A549 (cell line): ENCODE measurements around the gene CNTNAP2. TPM values are rescaled to one million over a fixed set of nuclear protein-coding genes. Genes with fewer than 3 reads are reported as not detected.

ENCODE experiments used
- ATAC-seq, 2 experiments: fragments of 200-7000 bp in 1 of 2; fragments of >200 bp in 1 of 2; cut with Nextera tagmentation in 1 of 2; cut with Tn5 transposase in 1 of 2; 3 replicates each; pipeline versions ENCODE4 v1.8.0 to v1.9.1; 2018 to 2020; ENCODE audit warnings: mild to moderate bottlenecking in 1 of 2, moderate library complexity in 1 of 2
- CTCF ChIA-PET: fragments of 300-600 bp; sonication (Branson Sonifier 250); formaldehyde crosslinking; extraction: SDS; loops from one replicate; lab custom pipeline; 2021; ENCODE audit warnings: antibody characterized with exemption, inconsistent platforms; lab: Yijun Ruan, JAX
- POLR2A ChIA-PET: fragments of 350-600 bp; formaldehyde crosslinking; extraction: SDS; loops from one replicate; lab custom pipeline; 2021; ENCODE audit warnings: antibody characterized with exemption, inconsistent platforms; lab: Yijun Ruan, JAX
- DNase-seq, 2 experiments: peaks; one replicate each; pipeline versions ENCODE4 v3.0.0 to v3.0.0-alpha.2; 2011 to 2016; ENCODE audit warnings: low read depth in 1 of 2, low spot score in 1 of 2
- FAIRE-seq: peaks from 2 replicates; lab custom pipeline; 2011; peaks lifted over from hg19 to GRCh38; lab: Jason Lieb, UNC
- H3K27ac ChIP-seq, 2 experiments: fragments of >200 bp; sonication (Bioruptor Twin); formaldehyde crosslinking; 3 replicates each; pipeline ENCODE4 v1.5.1; 2016 to 2017
- H3K4me1 ChIP-seq: fragments of >200 bp; sonication (Bioruptor Twin); formaldehyde crosslinking; 3 replicates; pipeline ENCODE4 v1.6.1; 2016
- H3K4me2 ChIP-seq: fragments of >200 bp; sonication (Bioruptor Twin); formaldehyde crosslinking; 3 replicates; pipeline ENCODE4 v1.6.1; 2016
- H3K4me3 ChIP-seq: fragments of >200 bp; sonication (Bioruptor Twin); formaldehyde crosslinking; 3 replicates; pipeline ENCODE4 v1.5.1; 2016
- H3K9me3 ChIP-seq: fragments of >200 bp; sonication (Bioruptor Twin); formaldehyde crosslinking; 3 replicates; pipeline ENCODE4 v1.6.1; 2016
- ATOH8 ChIP-seq: fragments of 250-450 bp; sonication (Bioruptor Pico); IDR thresholded peaks from 2 replicates; pipeline ENCODE4 v1.5.0; 2020; ENCODE audit warnings: low read depth, mild to moderate bottlenecking, moderate library complexity
- BCL3 ChIP-seq: fragments of >200 bp; sonication (Bioruptor Twin); formaldehyde crosslinking; IDR thresholded peaks from 3 replicates; pipeline ENCODE4 v1.6.1; 2016
- CHD4 ChIP-seq: fragments of 200-600 bp; sonication (generic); IDR thresholded peaks from 2 replicates; pipeline ENCODE4 v1.6.1; 2016; ENCODE audit warnings: antibody characterized with exemption, mild to moderate bottlenecking, borderline replicate concordance
- EHMT2 ChIP-seq: fragments of 200-600 bp; sonication (generic); IDR thresholded peaks from 2 replicates; pipeline ENCODE4 v1.6.1; 2016; ENCODE audit warnings: antibody characterized with exemption, low read depth, mild to moderate bottlenecking, moderate library complexity
- FOXS1 ChIP-seq: fragments of 250-450 bp; sonication (Bioruptor Pico); IDR thresholded peaks from 2 replicates; pipeline ENCODE4 v1.5.0; 2020; ENCODE audit warnings: mild to moderate bottlenecking, moderate library complexity
- HDAC2 ChIP-seq: fragments of 200-600 bp; sonication (generic); IDR thresholded peaks from 2 replicates; pipeline ENCODE4 v1.6.1; 2016
- HEYL ChIP-seq: fragments of 250-450 bp; sonication (Bioruptor Pico); IDR thresholded peaks from 2 replicates; pipeline ENCODE4 v1.8.0; 2021; ENCODE audit warnings: mild to moderate bottlenecking, moderate library complexity
- HOXB13 ChIP-seq: fragments of 250-450 bp; sonication (Bioruptor Pico); IDR thresholded peaks from 2 replicates; pipeline ENCODE4 v1.5.0; 2020; ENCODE audit warnings: low read depth, mild to moderate bottlenecking, moderate library complexity
- JUN ChIP-seq, 2 experiments: fragments of >200 bp; sonication (Bioruptor Twin); formaldehyde crosslinking; IDR thresholded peaks; 2 replicates in 1 of 2; 3 replicates in 1 of 2; pipeline ENCODE4 v1.6.1; 2016 to 2017
- MAFK ChIP-seq: fragments of 450-650 bp; IDR thresholded peaks from 2 replicates; pipeline ENCODE4 v1.6.1; 2014; ENCODE audit not compliant: partially characterized antibody
- MAX ChIP-seq: IDR thresholded peaks from 2 replicates; pipeline ENCODE4 v1.6.1; 2012
- MYC ChIP-seq: IDR thresholded peaks from 2 replicates; pipeline ENCODE4 v1.6.1; 2012; ENCODE audit warnings: mild to moderate bottlenecking, inconsistent platforms, low read length, improper control_type of control experiment, borderline replicate concordance
- NFE2L2 ChIP-seq: fragments of 150-350 bp; conservative IDR thresholded peaks from 2 replicates; pipeline ENCODE4 v1.6.1; 2014; ENCODE audit warnings: low read length
- POLR2AphosphoS2 ChIP-seq: conservative IDR thresholded peaks from 2 replicates; pipeline ENCODE4 v1.6.1; 2012; ENCODE audit warnings: low read length, improper control_type of control experiment, inconsistent platforms
- RAD21 ChIP-seq, 2 experiments: fragments of >200 bp in 1 of 2; sonication (Bioruptor Twin) in 1 of 2; formaldehyde crosslinking in 1 of 2; IDR thresholded peaks in 1 of 2; conservative IDR thresholded peaks in 1 of 2; 2 replicates in 1 of 2; 3 replicates in 1 of 2; pipeline ENCODE4 v1.6.1; 2012 to 2018; ENCODE audit warnings: inconsistent platforms in 1 of 2
- RNF2 ChIP-seq: fragments of 200-600 bp; sonication (generic); IDR thresholded peaks from 2 replicates; pipeline ENCODE4 v1.6.1; 2016; ENCODE audit warnings: low read depth, mild to moderate bottlenecking, antibody characterized with exemption, moderate library complexity, borderline replicate concordance
- SMC3 ChIP-seq: fragments of >200 bp; sonication (Bioruptor Twin); formaldehyde crosslinking; IDR thresholded peaks from 3 replicates; pipeline ENCODE4 v1.6.1; 2018; ENCODE audit warnings: inconsistent platforms
- SREBF2 ChIP-seq: fragments of 450-650 bp; IDR thresholded peaks from 2 replicates; pipeline ENCODE4 v1.6.1; 2014; ENCODE audit warnings: mild to moderate bottlenecking, moderate library complexity
- TFCP2L1 ChIP-seq: fragments of 250-450 bp; sonication (Bioruptor Pico); IDR thresholded peaks from 2 replicates; pipeline ENCODE4 v1.5.0; 2021; ENCODE audit warnings: mild to moderate bottlenecking
- ZFP36 ChIP-seq: fragments of 450-650 bp; IDR thresholded peaks from 2 replicates; pipeline ENCODE4 v1.6.1; 2014; ENCODE audit warnings: borderline replicate concordance; ENCODE audit not compliant: partially characterized antibody
- ZNF302 ChIP-seq: fragments of 250-450 bp; sonication (Bioruptor Pico); IDR thresholded peaks from 2 replicates; pipeline ENCODE4 v1.9.0; 2021; ENCODE audit warnings: inconsistent platforms, mild to moderate bottlenecking, moderate library complexity
- WGBS: methylation state at CpG from one replicate; pipeline ENCODE4 v1.1.6; 2017; ENCODE audit errors: missing lambda C conversion rate; 5-methylcytosine and 5-hydroxymethylcytosine counted together
- polyA plus RNA-seq, 4 experiments: library from polyadenylated mRNA; depleted of rRNA in 3 of 4; stranded (reverse); fragments of >200 nt; fragmentation: RNase III in 1 of 4; extraction: RNeasy Plus Mini Kit Qiagen cat#74134 plus additional on column Dnase treatment in 1 of 4; gene quantifications; 2 replicates in 3 of 4; 3 replicates in 1 of 4; pipeline ENCODE4 v1.2.3, GENCODE V29; 2011 to 2017
- TF ChIP-seq, protein P1 (sequence below): fragments of 200-600 bp; sonication (generic); IDR thresholded peaks from 2 replicates; pipeline ENCODE4 v1.6.1; 2016; ENCODE audit warnings: antibody characterized with exemption, mild to moderate bottlenecking, moderate library complexity
- TF ChIP-seq, protein P2 (sequence below): fragments of >200 bp; sonication (Bioruptor Twin); formaldehyde crosslinking; IDR thresholded peaks from 2 replicates; pipeline ENCODE4 v1.6.1; 2016
- TF ChIP-seq, protein P3 (sequence below): fragments of 450-650 bp; IDR thresholded peaks from 2 replicates; pipeline ENCODE4 v1.6.1; 2014; ENCODE audit warnings: antibody characterized with exemption

CNTNAP2 gene
- polyA plus RNA-seq, 2 of the 4 experiments (the other 2 are of a cell fraction): 0.05 to 0.13 TPM

DNA sequence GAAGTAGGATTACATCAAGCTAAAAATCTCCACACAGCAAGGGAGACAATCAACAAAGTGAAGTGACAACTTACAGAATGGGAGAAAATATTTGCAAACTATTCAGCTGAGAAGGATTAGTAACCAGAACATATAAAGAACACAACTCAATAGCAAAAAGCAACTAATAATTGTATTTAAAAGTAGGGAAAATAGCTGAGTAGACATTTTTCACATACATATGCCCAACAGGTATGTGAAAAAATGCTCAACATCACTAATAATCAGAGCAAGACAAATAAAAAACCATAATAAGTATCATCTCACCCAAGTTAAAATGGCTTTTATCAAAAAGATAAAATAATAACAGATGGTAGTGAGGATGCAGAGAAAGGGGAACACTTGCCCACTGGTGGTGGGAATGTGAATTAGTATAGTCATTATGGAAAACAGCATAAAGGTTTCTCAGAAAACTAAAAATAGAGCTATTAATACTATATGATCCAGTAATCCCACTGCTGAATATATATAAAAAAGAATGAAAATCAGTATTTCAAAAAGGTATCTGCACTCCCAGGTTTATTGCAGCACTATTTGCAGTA lies 1689.5 kb downstream of the CNTNAP2 start:
- Histone ChIP-seq H3K4me2 (no peak overlapping the region), H3K4me3 (no peak overlapping the region), H3K4me1 (no peaks in the 10 kb centered on the region), H3K9me3 (no peaks in the 10 kb centered on the region), H3K27ac (no peak overlapping the region)
- TF ChIP-seq CHD4 (no peak), MAFK (peak; percentile 94)
- no peak for FAIRE-seq
- POLR2A ChIA-PET: no interaction called here
- ATAC-seq: no peak
- CTCF ChIA-PET: no interaction called here
- no peak for DNase-seq

DNA sequence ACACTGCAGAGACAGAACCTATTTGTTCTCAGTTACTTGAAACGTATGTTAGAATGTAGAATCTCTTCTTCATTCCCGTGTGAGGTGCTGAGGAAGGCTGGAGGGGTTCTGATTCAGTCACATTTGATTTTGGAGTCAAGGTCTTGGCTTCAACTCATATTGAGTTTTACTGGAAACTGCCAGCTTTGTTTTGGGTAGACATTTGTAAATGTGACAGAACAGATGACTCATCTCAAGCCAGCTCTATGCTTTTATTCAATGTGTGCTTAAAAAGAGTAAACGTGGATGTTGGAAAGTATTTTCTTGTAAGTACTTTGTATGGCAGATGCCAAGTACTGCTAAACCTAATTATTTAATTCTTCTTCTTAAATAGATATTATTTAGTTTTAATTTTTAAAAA lies 1693.2 kb downstream of the CNTNAP2 start:
- Histone ChIP-seq H3K4me3 (no peak overlapping the region), H3K4me2 (no peak overlapping the region), H3K27ac (no peak overlapping the region), H3K4me1 (no peaks in the 10 kb centered on the region), H3K9me3 (no peaks in the 10 kb centered on the region)
- FAIRE-seq (no peak), DNase-seq (no peak), ATAC-seq (no peak)
- ChIA-PET POLR2A (no interaction called here), CTCF (no interaction called here)
- TF ChIP-seq ZFP36: no peak
- TF ChIP-seq POLR2AphosphoS2: no peak
- TF ChIP-seq MAFK: no peak
- TF ChIP-seq SMC3: no peak
- TF ChIP-seq ZNF302 (CRISPR knock-in tag): no peak
- TF ChIP-seq, protein P1, sequence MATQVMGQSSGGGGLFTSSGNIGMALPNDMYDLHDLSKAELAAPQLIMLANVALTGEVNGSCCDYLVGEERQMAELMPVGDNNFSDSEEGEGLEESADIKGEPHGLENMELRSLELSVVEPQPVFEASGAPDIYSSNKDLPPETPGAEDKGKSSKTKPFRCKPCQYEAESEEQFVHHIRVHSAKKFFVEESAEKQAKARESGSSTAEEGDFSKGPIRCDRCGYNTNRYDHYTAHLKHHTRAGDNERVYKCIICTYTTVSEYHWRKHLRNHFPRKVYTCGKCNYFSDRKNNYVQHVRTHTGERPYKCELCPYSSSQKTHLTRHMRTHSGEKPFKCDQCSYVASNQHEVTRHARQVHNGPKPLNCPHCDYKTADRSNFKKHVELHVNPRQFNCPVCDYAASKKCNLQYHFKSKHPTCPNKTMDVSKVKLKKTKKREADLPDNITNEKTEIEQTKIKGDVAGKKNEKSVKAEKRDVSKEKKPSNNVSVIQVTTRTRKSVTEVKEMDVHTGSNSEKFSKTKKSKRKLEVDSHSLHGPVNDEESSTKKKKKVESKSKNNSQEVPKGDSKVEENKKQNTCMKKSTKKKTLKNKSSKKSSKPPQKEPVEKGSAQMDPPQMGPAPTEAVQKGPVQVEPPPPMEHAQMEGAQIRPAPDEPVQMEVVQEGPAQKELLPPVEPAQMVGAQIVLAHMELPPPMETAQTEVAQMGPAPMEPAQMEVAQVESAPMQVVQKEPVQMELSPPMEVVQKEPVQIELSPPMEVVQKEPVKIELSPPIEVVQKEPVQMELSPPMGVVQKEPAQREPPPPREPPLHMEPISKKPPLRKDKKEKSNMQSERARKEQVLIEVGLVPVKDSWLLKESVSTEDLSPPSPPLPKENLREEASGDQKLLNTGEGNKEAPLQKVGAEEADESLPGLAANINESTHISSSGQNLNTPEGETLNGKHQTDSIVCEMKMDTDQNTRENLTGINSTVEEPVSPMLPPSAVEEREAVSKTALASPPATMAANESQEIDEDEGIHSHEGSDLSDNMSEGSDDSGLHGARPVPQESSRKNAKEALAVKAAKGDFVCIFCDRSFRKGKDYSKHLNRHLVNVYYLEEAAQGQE: no peak
- no peak for TF ChIP-seq MYC
- no peak for TF ChIP-seq SREBF2
- TF ChIP-seq, protein P2, sequence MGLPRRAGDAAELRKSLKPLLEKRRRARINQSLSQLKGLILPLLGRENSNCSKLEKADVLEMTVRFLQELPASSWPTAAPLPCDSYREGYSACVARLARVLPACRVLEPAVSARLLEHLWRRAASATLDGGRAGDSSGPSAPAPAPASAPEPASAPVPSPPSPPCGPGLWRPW: no peak
- TF ChIP-seq HOXB13 (CRISPR knock-in tag): no peak
- TF ChIP-seq TFCP2L1 (CRISPR knock-in tag): no peak
- no peak for TF ChIP-seq NFE2L2
- TF ChIP-seq RNF2: no peak
- 5% methylated on average over 3 of the region's 3 CpGs for WGBS

DNA sequence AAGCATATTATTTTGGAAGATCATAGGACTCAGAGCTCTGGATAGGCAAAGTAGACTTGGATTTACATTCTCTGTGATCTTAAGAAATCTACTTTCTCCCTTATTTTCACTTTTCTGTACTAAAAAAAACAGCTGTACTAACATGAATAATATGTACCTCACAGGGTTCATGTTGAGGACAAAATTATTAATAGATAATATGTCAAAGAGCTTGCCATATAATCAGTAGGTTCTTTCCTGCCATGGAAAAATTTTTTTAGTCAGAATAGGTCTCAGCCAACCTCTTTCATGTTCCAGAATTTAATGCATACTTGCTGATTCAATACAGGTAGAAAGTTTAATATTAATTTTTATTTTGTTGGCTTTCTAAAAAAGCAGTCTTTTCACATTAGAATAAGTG lies 1693.7 kb downstream of the CNTNAP2 start:
- CTCF ChIA-PET: no interaction called here
- no peak for FAIRE-seq
- TF ChIP-seq MYC (no peak), HDAC2 (no peak), FOXS1 (CRISPR knock-in tag) (no peak), BCL3 (no peak), ATOH8 (CRISPR knock-in tag) (no peak), RAD21 (conservative IDR thresholded peaks at IDR 0.05 in 1 of 2, IDR thresholded peaks at IDR 0.05 in 1 of 2) (no peak), HEYL (no peak), JUN (IDR thresholded peaks at IDR 0.05) (no peak), MAX (no peak), EHMT2 (no peak)
- TF ChIP-seq, protein P3, sequence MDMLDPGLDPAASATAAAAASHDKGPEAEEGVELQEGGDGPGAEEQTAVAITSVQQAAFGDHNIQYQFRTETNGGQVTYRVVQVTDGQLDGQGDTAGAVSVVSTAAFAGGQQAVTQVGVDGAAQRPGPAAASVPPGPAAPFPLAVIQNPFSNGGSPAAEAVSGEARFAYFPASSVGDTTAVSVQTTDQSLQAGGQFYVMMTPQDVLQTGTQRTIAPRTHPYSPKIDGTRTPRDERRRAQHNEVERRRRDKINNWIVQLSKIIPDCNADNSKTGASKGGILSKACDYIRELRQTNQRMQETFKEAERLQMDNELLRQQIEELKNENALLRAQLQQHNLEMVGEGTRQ: no peak
- TF ChIP-seq, protein P1: no peak

More for the DNA sequence above, 1693.7 kb downstream of the CNTNAP2 start:
- POLR2A ChIA-PET: no interaction called here
- Histone ChIP-seq H3K27ac (no peak overlapping the region), H3K4me2 (no peak overlapping the region), H3K4me1 (no peaks in the 10 kb centered on the region), H3K4me3 (no peak overlapping the region), H3K9me3 (no peaks in the 10 kb centered on the region)
- DNase-seq: no peak
- ATAC-seq: no peak
